Measurements from ENCODE around the gene C6. TPM values are rescaled to one million over a fixed set of nuclear protein-coding genes. Genes with fewer than 3 reads are reported as not detected.

Gene C6
- polyA plus RNA-seq, 3 donors, result not detected

DNA sequence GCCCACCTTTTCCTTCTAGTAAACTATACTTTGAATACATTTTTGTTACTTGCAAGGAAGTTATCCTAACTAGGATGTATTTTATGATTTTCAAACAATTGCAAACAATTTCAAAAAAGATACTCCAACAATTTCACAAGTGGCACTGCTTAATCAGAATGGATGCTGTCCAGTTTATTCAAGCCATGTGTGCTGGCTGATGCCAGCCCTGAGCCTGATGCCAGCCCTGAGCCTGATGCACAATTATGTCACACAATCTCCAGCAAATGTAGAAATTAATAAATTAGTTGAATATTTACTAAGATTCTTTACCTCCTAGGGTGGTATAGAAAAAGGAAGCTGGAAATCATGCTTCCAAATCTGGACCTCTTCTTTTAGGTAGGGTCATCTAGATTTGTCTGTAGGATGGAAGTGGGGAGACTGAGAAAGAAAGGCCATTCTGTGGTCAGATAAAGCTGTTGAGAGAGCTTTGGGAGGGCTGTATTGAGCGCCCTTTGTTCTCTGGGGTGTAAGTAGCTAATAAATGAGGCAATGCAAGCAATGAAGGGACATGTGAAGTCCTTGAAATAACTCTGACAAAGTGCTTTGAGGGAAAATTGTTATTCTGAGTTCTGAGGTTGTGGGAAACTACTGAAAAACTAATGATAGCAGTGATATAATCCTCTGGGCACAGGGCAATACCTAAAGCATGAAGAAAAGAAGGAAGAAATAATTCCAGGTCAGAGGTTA, 5.8 kb upstream of the C6 start:
- Mint-ChIP-seq H3K9me3 (peaks cover 0 to 4% (median 2%) of the 10 kb centered on the region in 7 donors), H3K36me3 (no peaks in the 10 kb centered on the region), H3K4me3 (no peak overlapping the region), H3K27ac (no peak overlapping the region), H3K27me3 (ENCODE audit: low read depth in 3 of 3) (no peaks in the 10 kb centered on the region), H3K4me1 (no peaks in the 10 kb centered on the region)
- Histone ChIP-seq H3K27me3 (ENCODE audit: control insufficient read depth in 2 of 2, insufficient read depth in 2 of 2, low read length in 2 of 2) (no peaks in the 10 kb centered on the region), H3K4me3 (replicated peaks in 1 of 3; ENCODE audit: low read depth in 2 of 3, low read length in 3 of 3) (no peak overlapping the region), H3K4me2 (replicated peaks; ENCODE audit: extremely low read depth, low read length, poor library complexity, severe bottlenecking) (no peak overlapping the region), H3K9ac (ENCODE audit: insufficient read depth, low read length, poor library complexity, severe bottlenecking) (no peak overlapping the region), H3K9me3 (replicated peaks in 1 of 2; ENCODE audit: control insufficient read depth in 1 of 2, insufficient read depth in 1 of 2, low read length in 2 of 2) (peaks cover 0 to 6% of the 10 kb centered on the region in 2 donors), H3K4me1 (ENCODE audit: control insufficient read depth in 1 of 2, insufficient read depth in 2 of 2, low read length in 2 of 2) (no peaks in the 10 kb centered on the region), H3K79me2 (ENCODE audit: insufficient read depth, low read length) (no peaks in the 10 kb centered on the region), H3K27ac (ENCODE audit: low read depth in 1 of 2, low read length in 2 of 2) (no peak overlapping the region), H4K20me1 (ENCODE audit: insufficient read depth, low read length) (no peaks in the 10 kb centered on the region), H2AFZ (ENCODE audit: insufficient read depth, low read depth, low read length, poor library complexity, severe bottlenecking) (no peak overlapping the region), H3K36me3 (replicated peaks in 1 of 2; ENCODE audit: control insufficient read depth in 1 of 2, insufficient read depth in 2 of 2, low read length in 2 of 2) (no peaks in the 10 kb centered on the region)
- TF ChIP-seq, protein P1, sequence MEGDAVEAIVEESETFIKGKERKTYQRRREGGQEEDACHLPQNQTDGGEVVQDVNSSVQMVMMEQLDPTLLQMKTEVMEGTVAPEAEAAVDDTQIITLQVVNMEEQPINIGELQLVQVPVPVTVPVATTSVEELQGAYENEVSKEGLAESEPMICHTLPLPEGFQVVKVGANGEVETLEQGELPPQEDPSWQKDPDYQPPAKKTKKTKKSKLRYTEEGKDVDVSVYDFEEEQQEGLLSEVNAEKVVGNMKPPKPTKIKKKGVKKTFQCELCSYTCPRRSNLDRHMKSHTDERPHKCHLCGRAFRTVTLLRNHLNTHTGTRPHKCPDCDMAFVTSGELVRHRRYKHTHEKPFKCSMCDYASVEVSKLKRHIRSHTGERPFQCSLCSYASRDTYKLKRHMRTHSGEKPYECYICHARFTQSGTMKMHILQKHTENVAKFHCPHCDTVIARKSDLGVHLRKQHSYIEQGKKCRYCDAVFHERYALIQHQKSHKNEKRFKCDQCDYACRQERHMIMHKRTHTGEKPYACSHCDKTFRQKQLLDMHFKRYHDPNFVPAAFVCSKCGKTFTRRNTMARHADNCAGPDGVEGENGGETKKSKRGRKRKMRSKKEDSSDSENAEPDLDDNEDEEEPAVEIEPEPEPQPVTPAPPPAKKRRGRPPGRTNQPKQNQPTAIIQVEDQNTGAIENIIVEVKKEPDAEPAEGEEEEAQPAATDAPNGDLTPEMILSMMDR (IDR thresholded peaks at IDR 0.05), result no peak
- intact Hi-C loops (cut with micrococcal nuclease), result no loop called here
- 80% methylated on average over 1 of the region's 1 CpG for WGBS (ENCODE audit: insufficient coverage)
- no peak for DNase-seq

- H3K4me3 Mint-ChIP-seq, result no peak overlapping the region
- Histone ChIP-seq H3K9ac (ENCODE audit: insufficient read depth, low read length, poor library complexity, severe bottlenecking) (no peak overlapping the region), H3K4me3 (replicated peaks in 1 of 3; ENCODE audit: low read depth in 2 of 3, low read length in 3 of 3) (no peak overlapping the region), H3K36me3 (replicated peaks in 1 of 2; ENCODE audit: control insufficient read depth in 1 of 2, insufficient read depth in 2 of 2, low read length in 2 of 2) (no peaks in the 10 kb centered on the region), H3K27ac (ENCODE audit: low read depth in 1 of 2, low read length in 2 of 2) (no peak overlapping the region), H3K79me2 (ENCODE audit: insufficient read depth, low read length) (no peaks in the 10 kb centered on the region), H3K27me3 (ENCODE audit: control insufficient read depth in 2 of 2, insufficient read depth in 2 of 2, low read length in 2 of 2) (no peaks in the 10 kb centered on the region), H3K4me2 (replicated peaks; ENCODE audit: extremely low read depth, low read length, poor library complexity, severe bottlenecking) (no peak overlapping the region), H3K9me3 (replicated peaks in 1 of 2; ENCODE audit: control insufficient read depth in 1 of 2, insufficient read depth in 1 of 2, low read length in 2 of 2) (peaks cover 0 to 6% of the 10 kb centered on the region in 2 donors), H2AFZ (ENCODE audit: insufficient read depth, low read depth, low read length, poor library complexity, severe bottlenecking) (no peak overlapping the region), H3K4me1 (ENCODE audit: control insufficient read depth in 1 of 2, insufficient read depth in 2 of 2, low read length in 2 of 2) (no peaks in the 10 kb centered on the region), H4K20me1 (ENCODE audit: insufficient read depth, low read length) (no peaks in the 10 kb centered on the region)
- H3K27ac Mint-ChIP-seq, result no peak overlapping the region
- intact Hi-C loops (cut with micrococcal nuclease), result no loop called here
- TF ChIP-seq, protein P1 (IDR thresholded peaks at IDR 0.05), result no peak
- H3K27me3 Mint-ChIP-seq (ENCODE audit: low read depth in 3 of 3), result no peaks in the 10 kb centered on the region
- no peaks in the 10 kb centered on the region for H3K36me3 Mint-ChIP-seq
- H3K4me1 Mint-ChIP-seq, result no peaks in the 10 kb centered on the region
- peaks cover 0 to 6% (median 3%) of the 10 kb centered on the region in 7 donors for H3K9me3 Mint-ChIP-seq
- no peak for DNase-seq
These were observed 850 bp upstream of the C6 start for GRCh38 chr5:41214182-41214581.
